ENCODE results near the gene PLEKHA5. TPM values are rescaled to one million over a fixed set of nuclear protein-coding genes. Genes with fewer than 3 reads are reported as not detected.
A peak's percentile ranks its signal among the peaks of the same experiment; 100 is the strongest.

The PLEKHA5 gene
- total RNA-seq, 1 donor: 40.7 TPM

- no peak overlapping the region for H3K4me3 ChIP-seq (ENCODE audit: low read depth, low read length)
- DNase-seq (ENCODE audit: low read depth): peak; percentile 64
- peak; percentile 69 for TF ChIP-seq CTCF (IDR thresholded peaks at IDR 0.05; ENCODE audit: insufficient read depth, low read length)
Measured at GRCh38 chr12:19183121-19183838, 53.7 kb downstream of the PLEKHA5 start.

- no peak for TF ChIP-seq CTCF (IDR thresholded peaks at IDR 0.05; ENCODE audit: insufficient read depth, low read length)
- no peak overlapping the region for H3K4me3 ChIP-seq (ENCODE audit: low read depth, low read length)
- DNase-seq (ENCODE audit: low read depth): no peak
Measured at GRCh38 chr12:19185262-19185929, 55.9 kb downstream of the PLEKHA5 start.

GRCh38 chr12:19186722-19187661 lies 57.5 kb downstream of the PLEKHA5 start:
- peak; percentile 84 for DNase-seq (ENCODE audit: low read depth)
- no peak overlapping the region for H3K4me3 ChIP-seq (ENCODE audit: low read depth, low read length)
- TF ChIP-seq CTCF (IDR thresholded peaks at IDR 0.05; ENCODE audit: insufficient read depth, low read length): peak; percentile 53

GRCh38 chr12:19189522-19189921 lies 60.0 kb downstream of the PLEKHA5 start:
- no peak for DNase-seq (ENCODE audit: low read depth)

GRCh38 chr12:19190292-19191031 lies 60.9 kb downstream of the PLEKHA5 start:
- no peak for TF ChIP-seq CTCF (IDR thresholded peaks at IDR 0.05; ENCODE audit: insufficient read depth, low read length)
- DNase-seq (ENCODE audit: low read depth): peak; percentile 81
- H3K4me3 ChIP-seq (ENCODE audit: low read depth, low read length): no peak overlapping the region

More at GRCh38 chr12:19189522-19189921, 60.0 kb downstream of the PLEKHA5 start:
- H3K4me3 ChIP-seq (ENCODE audit: low read depth, low read length): no peak overlapping the region
- TF ChIP-seq CTCF (IDR thresholded peaks at IDR 0.05; ENCODE audit: insufficient read depth, low read length): no peak

GRCh38 chr12:19191089-19191488 lies 61.6 kb downstream of the PLEKHA5 start:
- DNase-seq (ENCODE audit: low read depth): no peak
- TF ChIP-seq CTCF (IDR thresholded peaks at IDR 0.05; ENCODE audit: insufficient read depth, low read length): no peak

More at GRCh38 chr12:19191089-19191488, 61.6 kb downstream of the PLEKHA5 start:
- no peak overlapping the region for H3K4me3 ChIP-seq (ENCODE audit: low read depth, low read length)

All from fibroblast of the aortic adventitia (primary cell).